ENCODE results near the gene LANCL2. TPM values are rescaled to one million over a fixed set of nuclear protein-coding genes. Genes with fewer than 3 reads are reported as not detected.

The LANCL2 gene
- total and polyA plus RNA-seq, 7 donors, result 5.9 to 9.6 (median 8.3) TPM

DNA sequence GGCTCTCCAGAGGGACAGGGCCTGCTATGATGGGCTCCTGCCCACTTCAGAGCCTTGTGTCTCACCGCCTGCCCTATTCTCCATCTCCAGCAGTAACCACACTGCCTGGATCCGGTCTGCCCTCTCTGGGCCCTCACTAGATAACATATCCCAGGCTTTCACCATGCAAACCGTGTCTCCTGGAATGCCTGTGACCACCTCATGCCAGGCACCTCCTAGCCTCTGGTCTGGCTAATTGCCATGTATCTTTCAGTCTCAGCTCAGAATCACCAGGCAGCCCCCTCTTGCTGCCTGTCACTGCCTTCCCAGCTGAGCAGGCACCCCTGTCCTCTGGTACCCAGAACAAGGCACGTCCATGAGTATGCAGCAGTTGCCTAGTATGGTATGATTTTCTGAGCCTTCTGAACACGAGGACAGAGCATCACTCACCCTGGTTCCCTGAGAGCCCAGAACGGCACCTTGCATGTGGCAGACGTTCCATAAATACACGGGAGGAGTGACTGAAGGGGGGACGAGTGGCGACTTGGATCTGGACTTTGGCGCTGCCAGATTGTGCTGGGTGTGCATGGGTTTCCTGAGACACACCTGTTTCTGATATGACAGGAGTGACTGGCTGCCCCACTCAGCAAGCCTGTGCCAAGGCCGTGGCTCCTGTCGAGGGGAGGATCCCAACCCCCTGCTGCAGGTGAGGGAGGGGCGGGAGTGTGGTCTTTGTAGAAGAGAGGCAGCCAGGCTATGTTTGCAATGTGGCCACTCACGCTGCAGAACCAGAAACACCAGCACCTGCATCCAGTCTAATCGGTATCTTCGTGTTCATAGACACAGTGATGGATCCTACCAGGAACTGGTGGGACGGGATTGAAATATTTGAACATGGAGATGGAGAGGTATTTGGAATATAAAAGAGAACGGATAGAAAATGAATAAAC, 112.0 kb downstream of the LANCL2 start:
- Histone ChIP-seq H3K36me3 (peaks cover 0 to 12% (median 2%) of the 10 kb centered on the region in 4 donors), H3K4me3 (no peak overlapping the region)
- no peak for DNase-seq

GRCh38 chr7:55477781-55478374, 112.7 kb downstream of the LANCL2 start:
- 86% methylated on average over 13 of the region's 13 CpGs for WGBS, 2 donors
- Histone ChIP-seq H3K4me3 (no peak overlapping the region), H3K36me3 (peaks cover 0 to 11% (median 2%) of the 10 kb centered on the region in 4 donors), H3K27ac (no peak overlapping the region), H3K9me3 (no peaks in the 10 kb centered on the region), H3K27me3 (no peaks in the 10 kb centered on the region), H3K4me1 (peaks cover 0 to 4% (median 0%) of the 10 kb centered on the region in 4 donors)
- no peak for DNase-seq
- TF ChIP-seq POLR2AphosphoS5 (IDR thresholded peaks at IDR 0.05) (no peak), POLR2A (IDR thresholded peaks at IDR 0.05) (no peak), EP300 (IDR thresholded peaks at IDR 0.05) (no peak), CTCF (IDR thresholded peaks at IDR 0.05) (no peak)
- intact Hi-C loops (cut with DNase I), result no loop called here

More for the DNA sequence above, 112.0 kb downstream of the LANCL2 start:
- intact Hi-C loops (cut with DNase I), result no loop called here
- H3K27me3 ChIP-seq, result no peaks in the 10 kb centered on the region
- H3K4me1 ChIP-seq, result no peaks in the 10 kb centered on the region
- WGBS, 2 donors, result 94% methylated on average over 19 of the region's 19 CpGs
- TF ChIP-seq EP300 (IDR thresholded peaks at IDR 0.05), result no peak
- H3K9me3 ChIP-seq, result no peaks in the 10 kb centered on the region
- H3K27ac ChIP-seq, result no peak overlapping the region

DNA sequence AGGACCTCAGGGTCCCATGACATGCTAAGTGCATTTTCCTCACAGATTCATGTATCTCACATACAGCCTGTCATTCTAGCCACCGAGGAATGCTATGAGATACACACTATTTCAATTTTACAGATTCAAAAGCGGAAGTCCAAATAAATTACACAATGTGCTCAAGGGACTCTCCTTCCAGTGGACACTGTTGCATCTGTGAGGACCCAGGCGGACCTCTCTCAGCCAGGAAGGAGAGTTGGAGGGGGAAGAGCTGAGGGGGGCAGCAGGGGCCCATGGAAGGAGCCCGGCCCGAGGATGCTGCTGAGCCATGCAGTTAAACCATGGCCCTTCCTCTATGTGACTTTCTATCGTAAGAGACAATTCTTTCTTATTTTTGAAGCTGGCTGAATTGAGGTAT, 113.6 kb downstream of the LANCL2 start:
- no peak overlapping the region for H3K4me3 ChIP-seq
- DNase-seq, result no peak
- peaks cover 0 to 7% (median 0%) of the 10 kb centered on the region in 4 donors for H3K4me1 ChIP-seq
- intact Hi-C loops (cut with DNase I), result no loop called here
- no peak overlapping the region for H3K27ac ChIP-seq
- TF ChIP-seq POLR2AphosphoS5 (IDR thresholded peaks at IDR 0.05) (no peak), CTCF (IDR thresholded peaks at IDR 0.05) (no peak), POLR2A (IDR thresholded peaks at IDR 0.05) (no peak), EP300 (IDR thresholded peaks at IDR 0.05) (no peak)
- WGBS, 2 donors, result 85 to 89% methylated on average over 6 of the region's 6 CpGs
- no peaks in the 10 kb centered on the region for H3K9me3 ChIP-seq
- peaks cover 0 to 5% (median 0%) of the 10 kb centered on the region in 4 donors for H3K36me3 ChIP-seq
- no peaks in the 10 kb centered on the region for H3K27me3 ChIP-seq

DNA sequence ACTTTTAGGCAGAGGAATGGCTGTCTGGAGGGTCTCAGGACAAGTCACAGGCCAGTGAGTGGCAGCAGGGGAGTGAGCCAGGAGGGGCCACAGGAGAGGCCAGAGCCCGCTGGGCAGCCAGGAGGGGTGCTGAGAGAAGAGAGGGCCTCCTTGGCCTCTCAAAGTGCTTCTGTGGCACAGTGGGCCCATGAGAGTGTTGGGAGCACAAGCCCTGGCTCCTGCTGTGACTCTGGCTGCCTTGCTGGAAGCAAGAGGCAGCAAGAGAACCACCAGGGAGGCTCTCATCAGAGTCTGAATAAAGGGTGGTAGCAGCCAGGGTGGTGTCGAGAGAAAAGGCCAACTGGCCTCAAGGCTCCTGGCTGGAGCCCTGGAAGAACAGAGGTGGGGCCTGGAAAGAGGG, 116.0 kb downstream of the LANCL2 start:
- Histone ChIP-seq H3K4me3 (no peak overlapping the region), H3K27me3 (no peaks in the 10 kb centered on the region), H3K9me3 (no peaks in the 10 kb centered on the region), H3K4me1 (peaks cover 0 to 7% (median 0%) of the 10 kb centered on the region in 4 donors), H3K27ac (no peak overlapping the region), H3K36me3 (peaks cover 0 to 15% (median 0%) of the 10 kb centered on the region in 4 donors)
- DNase-seq, result no peak
- intact Hi-C loops (cut with DNase I), result no loop called here
- TF ChIP-seq POLR2AphosphoS5 (IDR thresholded peaks at IDR 0.05), result no peak
- TF ChIP-seq EP300 (IDR thresholded peaks at IDR 0.05), result no peak
- no peak for TF ChIP-seq CTCF (IDR thresholded peaks at IDR 0.05)
- TF ChIP-seq POLR2A (IDR thresholded peaks at IDR 0.05), result no peak
- 94 to 96% methylated on average over 2 of the region's 2 CpGs for WGBS, 2 donors

DNA sequence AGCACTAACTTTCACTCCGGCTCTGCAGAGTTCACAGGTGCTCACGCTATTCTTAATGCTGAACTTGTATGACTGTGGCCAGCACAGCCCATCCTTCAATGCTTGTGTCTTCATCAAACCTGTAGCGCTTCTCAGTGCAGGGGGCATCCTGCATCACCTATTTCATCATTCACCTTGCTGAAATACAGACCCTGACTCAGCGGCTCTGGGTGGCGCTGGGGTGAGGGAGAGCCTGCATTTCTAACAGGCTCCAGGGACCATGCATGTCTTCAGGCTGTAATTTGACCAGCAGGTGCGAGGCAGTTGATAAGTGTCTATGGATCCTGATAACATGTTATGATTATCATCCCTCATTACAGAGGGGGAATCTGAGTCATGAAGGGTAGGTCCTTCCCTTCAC, 117.9 kb downstream of the LANCL2 start:
- Histone ChIP-seq H3K27me3 (no peaks in the 10 kb centered on the region), H3K27ac (no peak overlapping the region), H3K4me3 (no peak overlapping the region), H3K36me3 (peaks cover 0 to 21% (median 0%) of the 10 kb centered on the region in 4 donors), H3K9me3 (no peaks in the 10 kb centered on the region), H3K4me1 (peaks cover 0 to 7% (median 0%) of the 10 kb centered on the region in 4 donors)
- intact Hi-C loops (cut with DNase I), result no loop called here
- no peak for DNase-seq
- 96 to 97% methylated on average over 6 of the region's 6 CpGs for WGBS, 2 donors
- TF ChIP-seq POLR2A (IDR thresholded peaks at IDR 0.05) (no peak), CTCF (IDR thresholded peaks at IDR 0.05) (no peak), EP300 (IDR thresholded peaks at IDR 0.05) (no peak), POLR2AphosphoS5 (IDR thresholded peaks at IDR 0.05) (no peak)
